HCT116 (cell line): Measurements from ENCODE around the gene CST6. TPM values are rescaled to one million over a fixed set of nuclear protein-coding genes. Genes with fewer than 3 reads are reported as not detected.

Experiments used
- ATAC-seq: fragments of 200-7000 bp; cut with Tn5 transposase; 2 replicates; pipeline ENCODE4 v1.9.1; 2020; ENCODE audit warnings: mild to moderate bottlenecking, moderate library complexity
- BruUV-seq: library from RNA; stranded (reverse); fragments of 400-500 nt; replicated peaks from 2 replicates; lab custom pipeline; 2021; lab: Mats Ljungman, UMichigan
- CTCF ChIA-PET: fragments of 300-600 bp; sonication (Branson Sonifier 250); formaldehyde crosslinking; loops from one replicate; lab custom pipeline; 2021; ENCODE audit warnings: antibody characterized with exemption; lab: Charles Lee
- POLR2A ChIA-PET: fragments of 300-600, 350-600 bp; sonication (Branson Sonifier 250); formaldehyde crosslinking; loops from one replicate; lab custom pipeline; 2021; ENCODE audit warnings: antibody characterized with exemption; lab: Charles Lee
- RAD21 ChIA-PET, 2 experiments: fragments of 300-600 bp; sonication (Branson Sonifier 250); formaldehyde crosslinking; loops; one replicate each; lab custom pipeline; 2023; ENCODE audit warnings: low total read pairs in 2 of 2; ENCODE audit not compliant: uncharacterized antibody in 2 of 2, unreplicated experiment in 2 of 2, low non-redundant PET in 1 of 2; lab: Charles Lee
- DNase-seq: peaks from one replicate; pipeline ENCODE4 v3.0.0-alpha.2; 2010; ENCODE audit warnings: low read depth, low spot score
- H2AFZ ChIP-seq: fragments of 200-600 bp; shearing (Covaris generic), sonication (generic); 2 replicates; pipeline ENCODE4 v1.6.1; 2017; ENCODE audit warnings: low read depth, mixed run types, mixed read lengths, antibody characterized with exemption, low read length; ENCODE audit not compliant: poor library complexity, severe bottlenecking
- H3K27ac ChIP-seq: 2 replicates; pipeline ENCODE4 v1.5.1; 2012; ENCODE audit warnings: low read depth, low read length
- H3K27me3 ChIP-seq: fragments of 200-600 bp; sonication (generic); 2 replicates; pipeline ENCODE4 v1.6.1; 2016; ENCODE audit warnings: mixed run types, low read length, mixed read lengths; ENCODE audit not compliant: insufficient read depth
- H3K36me3 ChIP-seq, 2 experiments: fragments of 200-500 bp in 1 of 2; fragments of 200-600 bp in 1 of 2; sonication (Bioruptor generic) in 1 of 2; sonication (generic) in 1 of 2; 2 replicates each; pipeline versions ENCODE4 v1.5.1 to v1.6.1; 2014 to 2016; ENCODE audit warnings: low read length in 2 of 2, inconsistent platforms in 1 of 2, mixed read lengths in 1 of 2, mixed run types in 1 of 2; ENCODE audit not compliant: insufficient read depth in 2 of 2, control insufficient read depth in 1 of 2
- H3K4me1 ChIP-seq, 2 experiments: fragments of 200-600 bp in 1 of 2; sonication (generic) in 1 of 2; 2 replicates each; pipeline versions ENCODE4 v1.5.1 to v1.6.1; 2012 to 2017; ENCODE audit warnings: low read length in 2 of 2, inconsistent platforms in 1 of 2, mild to moderate bottlenecking in 1 of 2, mixed read lengths in 1 of 2, mixed run types in 1 of 2, moderate library complexity in 1 of 2; ENCODE audit not compliant: insufficient read depth in 2 of 2, control insufficient read depth in 1 of 2
- H3K4me2 ChIP-seq: fragments of 200-600 bp; sonication (generic); 2 replicates; pipeline ENCODE4 v1.6.1; 2017; ENCODE audit warnings: mixed run types, low read length, mixed read lengths
- H3K4me3 ChIP-seq, 2 experiments: fragments of 200-600 bp in 1 of 2; sonication (generic) in 1 of 2; replicated peaks in 1 of 2; 2 replicates each; pipeline ENCODE4 v1.5.1; 2011 to 2016; ENCODE audit warnings: low read length in 2 of 2, control low read depth in 1 of 2, low read depth in 1 of 2, mild to moderate bottlenecking in 1 of 2, mixed read lengths in 1 of 2, mixed run types in 1 of 2
- H3K79me2 ChIP-seq: fragments of 200-600 bp; sonication (generic); 2 replicates; pipeline ENCODE4 v1.6.1; 2017; ENCODE audit warnings: mild to moderate bottlenecking, mixed run types, low read length, moderate library complexity, mixed read lengths; ENCODE audit not compliant: insufficient read depth
- H3K9ac ChIP-seq: fragments of 200-600 bp; sonication (generic); 2 replicates; pipeline ENCODE4 v1.6.1; 2016; ENCODE audit warnings: low read length, mixed read lengths
- H3K9me2 ChIP-seq: fragments of 200-600 bp; sonication (generic), shearing (Covaris generic); 2 replicates; pipeline ENCODE4 v1.6.1; 2017; ENCODE audit warnings: mixed run types, mild to moderate bottlenecking, moderate library complexity; ENCODE audit not compliant: insufficient read depth
- H3K9me3 ChIP-seq, 2 experiments: fragments of 200-500 bp in 1 of 2; fragments of 200-600 bp in 1 of 2; sonication (Bioruptor generic) in 1 of 2; sonication (generic) in 1 of 2; 2 replicates each; pipeline ENCODE4 v1.6.1; 2014 to 2017; ENCODE audit warnings: low read length in 2 of 2, mixed read lengths in 2 of 2, inconsistent platforms in 1 of 2, low read depth in 1 of 2, mild to moderate bottlenecking in 1 of 2, mixed run types in 1 of 2, moderate library complexity in 1 of 2; ENCODE audit not compliant: control insufficient read depth in 1 of 2, insufficient read depth in 1 of 2
- H4K20me1 ChIP-seq: fragments of 200-600 bp; sonication (generic), shearing (Covaris generic); 2 replicates; pipeline ENCODE4 v1.6.1; 2017; ENCODE audit warnings: mixed run types, mild to moderate bottlenecking, moderate library complexity; ENCODE audit not compliant: insufficient read depth
- CBX3 ChIP-seq: IDR thresholded peaks from 2 replicates; pipeline ENCODE4 v1.6.1; 2012; ENCODE audit warnings: low read depth
- JUND ChIP-seq: IDR thresholded peaks from 2 replicates; pipeline ENCODE4 v1.6.1; 2012
- MAX ChIP-seq: IDR thresholded peaks from 2 replicates; pipeline ENCODE4 v1.6.1; 2012
- POLR2A ChIP-seq: IDR thresholded peaks from 2 replicates; pipeline ENCODE4 v1.7.0; 2011; ENCODE audit warnings: borderline replicate concordance; ENCODE audit not compliant: insufficient read depth, insufficient read length; ENCODE audit errors: extremely low read depth
- RAD21 ChIP-seq: IDR thresholded peaks from 2 replicates; pipeline ENCODE4 v1.6.1; 2012; ENCODE audit warnings: low read depth, mild to moderate bottlenecking
- REST ChIP-seq: IDR thresholded peaks from 2 replicates; pipeline ENCODE4 v1.6.1; 2012; ENCODE audit warnings: low read depth
- SP1 ChIP-seq: IDR thresholded peaks from 2 replicates; pipeline ENCODE4 v1.6.1; 2012; ENCODE audit warnings: low read depth
- TCF7L2 ChIP-seq: IDR thresholded peaks from 2 replicates; pipeline ENCODE4 v1.7.0; 2011; ENCODE audit warnings: borderline replicate concordance, inconsistent platforms; ENCODE audit not compliant: insufficient read depth, insufficient read length; ENCODE audit errors: extremely low read depth
- YY1 ChIP-seq: IDR thresholded peaks from 2 replicates; pipeline ENCODE4 v1.6.1; 2011; ENCODE audit warnings: low read length, low read depth, moderate library complexity, mild to moderate bottlenecking; ENCODE audit not compliant: insufficient replicate concordance; ENCODE audit errors: extremely low read depth
- ZNF274 ChIP-seq: fragments of 200-500 bp; sonication (Bioruptor generic); IDR thresholded peaks from 2 replicates; pipeline ENCODE4 v1.6.1; 2014; ENCODE audit warnings: mild to moderate bottlenecking, low read depth, low read length, inconsistent platforms
- intact Hi-C: fragments of 100-400 bp; cut with micrococcal nuclease; formaldehyde crosslinking; loops from 2 replicates; pipeline ENCODE4 v1.10.0; 2022
- total RNA-seq: library from RNA; stranded (reverse); gene quantifications from one replicate; pipeline ENCODE4 v1.2.1, GENCODE V29; 2021; ENCODE audit not compliant: unreplicated experiment
- TF ChIP-seq, protein P1 (sequence below), 3 experiments: fragments of 200-600 bp in 1 of 3; sonication (generic) in 1 of 3; IDR thresholded peaks in 2 of 3; conservative IDR thresholded peaks in 1 of 3; 2 replicates each; pipeline ENCODE4 v1.5.1; 2012 to 2017; ENCODE audit warnings: low read depth in 2 of 3, low read length in 2 of 3, antibody characterized with exemption in 1 of 3, borderline replicate concordance in 1 of 3, control low read depth in 1 of 3, mild to moderate bottlenecking in 1 of 3, mixed read lengths in 1 of 3, mixed run types in 1 of 3, moderate library complexity in 1 of 3; ENCODE audit not compliant: insufficient read depth in 1 of 3

The CST6 gene
- total RNA-seq, 1 experiment from 2014 or later, result 68.1 TPM

DNA sequence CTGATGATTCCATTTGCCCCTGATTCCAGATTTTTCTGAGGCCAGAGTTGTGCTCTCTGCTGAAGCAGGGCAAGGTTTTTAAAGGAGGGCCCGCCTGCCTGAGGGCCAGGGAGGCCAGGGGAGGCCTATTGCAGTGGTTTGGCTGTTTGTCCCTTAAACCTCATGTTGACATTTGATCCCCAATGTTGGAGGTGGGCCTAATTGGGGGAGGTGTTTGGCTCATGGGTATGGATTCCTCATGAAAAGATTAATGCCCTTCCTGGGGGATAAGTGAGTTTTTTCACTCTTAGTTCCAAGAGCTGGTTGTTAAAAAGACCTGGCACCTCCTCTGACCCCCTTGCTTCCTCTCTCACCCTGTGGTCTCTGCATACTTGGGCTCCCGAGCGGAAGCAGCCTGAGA, 28.0 kb downstream of the CST6 start (continued):
- TF ChIP-seq REST (no peak), RAD21 (no peak), MAX (no peak), POLR2A (no peak)
- TF ChIP-seq, protein P1, sequence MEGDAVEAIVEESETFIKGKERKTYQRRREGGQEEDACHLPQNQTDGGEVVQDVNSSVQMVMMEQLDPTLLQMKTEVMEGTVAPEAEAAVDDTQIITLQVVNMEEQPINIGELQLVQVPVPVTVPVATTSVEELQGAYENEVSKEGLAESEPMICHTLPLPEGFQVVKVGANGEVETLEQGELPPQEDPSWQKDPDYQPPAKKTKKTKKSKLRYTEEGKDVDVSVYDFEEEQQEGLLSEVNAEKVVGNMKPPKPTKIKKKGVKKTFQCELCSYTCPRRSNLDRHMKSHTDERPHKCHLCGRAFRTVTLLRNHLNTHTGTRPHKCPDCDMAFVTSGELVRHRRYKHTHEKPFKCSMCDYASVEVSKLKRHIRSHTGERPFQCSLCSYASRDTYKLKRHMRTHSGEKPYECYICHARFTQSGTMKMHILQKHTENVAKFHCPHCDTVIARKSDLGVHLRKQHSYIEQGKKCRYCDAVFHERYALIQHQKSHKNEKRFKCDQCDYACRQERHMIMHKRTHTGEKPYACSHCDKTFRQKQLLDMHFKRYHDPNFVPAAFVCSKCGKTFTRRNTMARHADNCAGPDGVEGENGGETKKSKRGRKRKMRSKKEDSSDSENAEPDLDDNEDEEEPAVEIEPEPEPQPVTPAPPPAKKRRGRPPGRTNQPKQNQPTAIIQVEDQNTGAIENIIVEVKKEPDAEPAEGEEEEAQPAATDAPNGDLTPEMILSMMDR (IDR thresholded peaks at IDR 0.05 in 2 of 3, conservative IDR thresholded peaks at IDR 0.05 in 1 of 3; ENCODE audit: borderline replicate concordance in 1 of 3, insufficient read depth in 1 of 3, low read depth in 2 of 3, low read length in 2 of 3), result no peak

GRCh38 chr11:66042227-66042995, 30.6 kb downstream of the CST6 start:
- H3K4me2 ChIP-seq, result no peak overlapping the region
- no peaks in the 10 kb centered on the region for H3K9me2 ChIP-seq
- peaks cover 0 to 9% of the 10 kb centered on the region in 2 experiments; a peak in 3 of 4 replicates for H3K4me1 ChIP-seq
- no peaks in the 10 kb centered on the region for H3K9me3 ChIP-seq
- H3K36me3 ChIP-seq, result no peaks in the 10 kb centered on the region
- no peaks in the 10 kb centered on the region for H3K79me2 ChIP-seq
- ChIA-PET CTCF (no interaction called here), POLR2A (no interaction called here), RAD21 (no interaction called here)
- H3K27me3 ChIP-seq, result no peaks in the 10 kb centered on the region
- H3K27ac ChIP-seq, result no peak overlapping the region
- no peak overlapping the region for H2AFZ ChIP-seq
- intact Hi-C loops, result no loop called here
- BruUV-seq, result no TSS peak
- H4K20me1 ChIP-seq, result no peaks in the 10 kb centered on the region
- no peak for ATAC-seq
- no peak for DNase-seq
- H3K9ac ChIP-seq, result no peak overlapping the region
- no peak overlapping the region for H3K4me3 ChIP-seq
- TF ChIP-seq, protein P1 (IDR thresholded peaks at IDR 0.05 in 2 of 3, conservative IDR thresholded peaks at IDR 0.05 in 1 of 3; ENCODE audit: borderline replicate concordance in 1 of 3, insufficient read depth in 1 of 3, low read depth in 2 of 3, low read length in 2 of 3), result no peak
- TF ChIP-seq TCF7L2 (no peak), CBX3 (no peak), ZNF274 (no peak), JUND (no peak), MAX (no peak), SP1 (no peak), YY1 (no peak)
